ENCODE results near the gene ANO1. TPM values are rescaled to one million over a fixed set of nuclear protein-coding genes. Genes with fewer than 3 reads are reported as not detected.

ANO1 gene
- total and polyA plus RNA-seq, 11 donors, result 4.2 to 17.8 (median 9.4) TPM

DNA sequence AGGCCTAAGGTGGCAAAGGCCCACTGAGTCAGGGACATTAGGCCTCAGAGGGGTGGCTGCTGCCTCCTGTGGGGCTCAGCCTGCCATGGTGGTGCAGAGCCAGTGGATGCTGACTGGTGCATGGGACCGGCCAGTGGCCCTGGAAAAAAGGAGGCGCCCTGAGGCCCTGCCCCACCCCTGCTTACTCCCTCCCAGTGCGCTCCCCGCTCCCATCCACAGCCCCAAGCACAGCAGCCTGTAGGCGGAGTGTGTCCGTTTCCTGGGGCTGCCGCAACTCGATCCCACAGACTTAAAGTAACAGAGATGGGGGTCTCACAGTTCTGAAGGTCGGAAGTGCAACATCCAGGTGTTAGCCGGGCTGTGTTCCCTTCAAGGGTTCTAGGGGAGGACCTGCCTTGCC lies 86.6 kb downstream of the ANO1 start:
- Histone ChIP-seq H3K27ac (no peak overlapping the region), H3K27me3 (no peaks in the 10 kb centered on the region), H3K4me3 (no peak overlapping the region), H3K36me3 (peaks cover 0 to 68% (median 4%) of the 10 kb centered on the region in 9 donors), H3K9me3 (no peaks in the 10 kb centered on the region), H3K4me1 (no peaks in the 10 kb centered on the region)
- ATAC-seq (no peak), DNase-seq (no peak)
- WGBS, 4 donors, result 86 to 92% (median 88%) methylated on average over 6 to 10 of the region's 10 CpGs
- TF ChIP-seq POLR2A (IDR thresholded peaks at IDR 0.05), result no peak
- TF ChIP-seq, protein P1, sequence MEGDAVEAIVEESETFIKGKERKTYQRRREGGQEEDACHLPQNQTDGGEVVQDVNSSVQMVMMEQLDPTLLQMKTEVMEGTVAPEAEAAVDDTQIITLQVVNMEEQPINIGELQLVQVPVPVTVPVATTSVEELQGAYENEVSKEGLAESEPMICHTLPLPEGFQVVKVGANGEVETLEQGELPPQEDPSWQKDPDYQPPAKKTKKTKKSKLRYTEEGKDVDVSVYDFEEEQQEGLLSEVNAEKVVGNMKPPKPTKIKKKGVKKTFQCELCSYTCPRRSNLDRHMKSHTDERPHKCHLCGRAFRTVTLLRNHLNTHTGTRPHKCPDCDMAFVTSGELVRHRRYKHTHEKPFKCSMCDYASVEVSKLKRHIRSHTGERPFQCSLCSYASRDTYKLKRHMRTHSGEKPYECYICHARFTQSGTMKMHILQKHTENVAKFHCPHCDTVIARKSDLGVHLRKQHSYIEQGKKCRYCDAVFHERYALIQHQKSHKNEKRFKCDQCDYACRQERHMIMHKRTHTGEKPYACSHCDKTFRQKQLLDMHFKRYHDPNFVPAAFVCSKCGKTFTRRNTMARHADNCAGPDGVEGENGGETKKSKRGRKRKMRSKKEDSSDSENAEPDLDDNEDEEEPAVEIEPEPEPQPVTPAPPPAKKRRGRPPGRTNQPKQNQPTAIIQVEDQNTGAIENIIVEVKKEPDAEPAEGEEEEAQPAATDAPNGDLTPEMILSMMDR (IDR thresholded peaks at IDR 0.05), result no peak
- intact Hi-C loops (cut with DNase I), result no loop called here

DNA sequence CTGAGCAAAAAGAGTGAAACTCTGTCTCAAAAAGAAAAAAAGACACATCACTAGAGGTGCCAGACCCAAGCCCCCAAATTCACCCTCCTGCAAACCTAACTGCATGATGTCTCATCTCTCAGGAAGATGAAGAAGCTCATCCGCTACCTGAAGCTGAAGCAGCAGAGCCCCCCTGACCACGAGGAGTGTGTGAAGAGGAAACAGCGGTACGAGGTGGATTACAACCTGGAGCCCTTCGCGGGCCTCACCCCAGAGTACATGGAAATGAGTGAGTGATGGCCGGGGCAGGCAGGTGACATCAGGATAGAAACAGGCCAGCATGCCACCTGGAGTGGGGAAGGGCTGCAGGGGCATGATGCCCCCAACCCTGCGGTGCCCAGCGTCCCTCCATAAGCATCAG lies 89.0 kb downstream of the ANO1 start:
- H3K27me3 ChIP-seq, result no peaks in the 10 kb centered on the region
- no peak overlapping the region for H3K27ac ChIP-seq
- peaks cover 0 to 79% (median 4%) of the 10 kb centered on the region in 9 donors for H3K36me3 ChIP-seq
- intact Hi-C loops (cut with DNase I), result no loop called here
- no peaks in the 10 kb centered on the region for H3K9me3 ChIP-seq
- ATAC-seq (no peak), DNase-seq (no peak)
- no peak overlapping the region for H3K4me3 ChIP-seq
- TF ChIP-seq, protein P1 (IDR thresholded peaks at IDR 0.05), result no peak
- TF ChIP-seq POLR2A (IDR thresholded peaks at IDR 0.05), result no peak
- no peaks in the 10 kb centered on the region for H3K4me1 ChIP-seq
- 86 to 91% (median 89%) methylated on average over 9 of the region's 9 CpGs for WGBS, 4 donors

DNA sequence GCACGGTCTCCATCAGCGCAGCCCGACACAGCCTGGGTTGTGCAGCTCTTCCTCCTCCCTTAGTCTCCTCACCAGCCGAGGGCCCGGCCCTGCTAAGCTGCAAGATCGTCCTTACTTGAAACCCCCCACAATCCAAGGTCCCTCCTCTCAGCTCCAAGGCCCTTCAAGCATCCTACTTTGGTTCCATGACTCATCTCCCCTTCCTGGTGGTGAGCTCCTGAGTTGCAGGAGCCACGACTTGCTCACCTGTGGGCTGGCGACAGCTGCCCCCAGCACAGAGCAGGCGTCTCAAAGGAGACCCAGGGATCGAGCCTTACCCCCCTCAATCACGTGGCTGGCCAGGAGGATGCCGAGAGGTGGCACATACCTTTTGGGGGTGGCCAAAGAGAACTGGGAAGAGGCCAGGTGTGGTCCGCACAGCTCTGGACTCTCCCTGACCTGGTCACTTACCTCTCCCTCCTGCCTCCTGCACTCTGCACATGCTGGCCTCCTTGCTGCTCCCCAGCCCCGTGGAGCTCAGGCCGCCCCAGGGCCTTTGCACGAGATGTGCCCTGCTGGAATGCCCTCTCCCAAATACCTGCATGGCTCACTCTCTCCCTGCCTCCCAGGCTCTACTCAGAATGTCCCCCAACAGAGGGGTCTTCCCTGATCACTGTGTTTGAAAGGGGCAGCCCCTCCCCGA lies 89.7 kb downstream of the ANO1 start:
- ATAC-seq (no peak), DNase-seq (no peak)
- TF ChIP-seq, protein P1 (IDR thresholded peaks at IDR 0.05), result no peak
- no peak for TF ChIP-seq POLR2A (IDR thresholded peaks at IDR 0.05)
- 88 to 92% (median 90%) methylated on average over 17 of the region's 17 CpGs for WGBS, 4 donors
- Histone ChIP-seq H3K36me3 (peaks cover 0 to 81% (median 4%) of the 10 kb centered on the region in 9 donors), H3K27ac (no peak overlapping the region), H3K4me1 (no peaks in the 10 kb centered on the region), H3K27me3 (no peaks in the 10 kb centered on the region), H3K9me3 (no peaks in the 10 kb centered on the region), H3K4me3 (no peak overlapping the region)
- intact Hi-C loops (cut with DNase I), result no loop called here

DNA sequence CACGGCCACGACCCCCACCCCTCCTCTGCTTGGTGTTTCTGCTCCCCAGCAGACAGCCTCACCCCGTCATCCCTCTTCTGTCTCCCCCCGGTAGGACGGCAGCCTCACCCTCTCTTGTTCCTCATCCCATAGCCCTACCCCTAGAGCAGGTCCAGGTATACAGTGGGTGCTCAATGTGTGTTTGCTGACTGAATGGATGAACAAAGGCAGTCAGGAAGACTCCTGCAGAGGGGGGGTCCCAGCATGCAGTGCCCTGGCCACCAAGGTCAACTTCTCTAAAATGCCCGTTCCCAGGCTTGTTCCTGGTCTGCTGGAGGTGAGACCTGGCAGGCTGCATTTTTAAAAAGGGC lies 90.3 kb downstream of the ANO1 start:
- ATAC-seq (no peak), DNase-seq (no peak)
- Histone ChIP-seq H3K27me3 (no peaks in the 10 kb centered on the region), H3K4me3 (no peak overlapping the region), H3K9me3 (no peaks in the 10 kb centered on the region), H3K36me3 (peaks cover 0 to 81% (median 4%) of the 10 kb centered on the region in 9 donors), H3K27ac (no peak overlapping the region), H3K4me1 (no peaks in the 10 kb centered on the region)
- 92 to 94% (median 93%) methylated on average over 6 of the region's 6 CpGs for WGBS, 4 donors
- TF ChIP-seq, protein P1 (IDR thresholded peaks at IDR 0.05), result no peak
- no peak for TF ChIP-seq POLR2A (IDR thresholded peaks at IDR 0.05)
- intact Hi-C loops (cut with DNase I), result no loop called here
